AG04449 (cell line): Measurements from ENCODE around the gene PIGBOS1.

ENCODE experiments used
- CTCF ChIA-PET: fragments of 350-600 bp; formaldehyde crosslinking; extraction: SDS; loops from one replicate; lab custom pipeline; 2021; ENCODE audit warnings: antibody characterized with exemption; lab: Yijun Ruan, JAX
- POLR2A ChIA-PET: fragments of 400-600, 350-600 bp; formaldehyde crosslinking; extraction: SDS; loops from one replicate; lab custom pipeline; 2020; ENCODE audit warnings: antibody characterized with exemption, inconsistent platforms; lab: Yijun Ruan, JAX
- DNase-seq: peaks from one replicate; pipeline ENCODE4 v3.0.0-alpha.2; 2010; ENCODE audit warnings: low read depth, low spot score
- H3K4me3 ChIP-seq: 2 replicates; pipeline ENCODE4 v1.5.1; 2011; ENCODE audit warnings: low read depth, mild to moderate bottlenecking, control low read depth, low read length
- CTCF ChIP-seq: IDR thresholded peaks from one replicate; pipeline ENCODE4 v1.5.1; 2011; ENCODE audit warnings: mild to moderate bottlenecking, moderate library complexity, low read length, control low read depth, inconsistent platforms; ENCODE audit not compliant: insufficient read depth; ENCODE audit errors: missing control alignments

The PIGBOS1 gene

GRCh38 chr15:55357774-55358173 lies 38.9 kb upstream of the PIGBOS1 start:
- TF ChIP-seq CTCF: no peak
- DNase-seq: no peak
- no peak overlapping the region for H3K4me3 ChIP-seq
- CTCF ChIA-PET: interaction anchor here (1.0 to 2.9 kb wide), 3 partner anchors 13 to 81 kb away, joined by 4 to 10 read pairs (median 4); no protein-coding TSS in a partner anchor
- POLR2A ChIA-PET: no interaction called here

- H3K4me3 ChIP-seq: no peak overlapping the region
- ChIA-PET POLR2A (no interaction called here), CTCF (interaction anchor here (1.8 kb wide), 1 partner anchor 13 kb away, joined by 4 read pairs; no protein-coding TSS in a partner anchor)
- no peak for TF ChIP-seq CTCF
- no peak for DNase-seq
These were observed 38.2 kb upstream of the PIGBOS1 start for GRCh38 chr15:55356985-55357585.

- TF ChIP-seq CTCF: no peak
- no peak overlapping the region for H3K4me3 ChIP-seq
- CTCF ChIA-PET: no interaction called here
- POLR2A ChIA-PET: no interaction called here
- no peak for DNase-seq
These were observed 34.1 kb upstream of the PIGBOS1 start for GRCh38 chr15:55353025-55353424.

- POLR2A ChIA-PET: no interaction called here
- CTCF ChIA-PET: no interaction called here
- no peak for DNase-seq
- H3K4me3 ChIP-seq: no peak overlapping the region
- TF ChIP-seq CTCF: no peak
These were observed 30.4 kb upstream of the PIGBOS1 start for GRCh38 chr15:55349282-55349681.

GRCh38 chr15:55348281-55348778 lies 29.4 kb upstream of the PIGBOS1 start:
- no peak for TF ChIP-seq CTCF
- ChIA-PET CTCF (no interaction called here), POLR2A (no interaction called here)
- H3K4me3 ChIP-seq: no peak overlapping the region
- no peak for DNase-seq

- H3K4me3 ChIP-seq: no peak overlapping the region
- CTCF ChIA-PET: interaction anchor here (1.3 to 2.0 kb wide), 2 partner anchors 13 to 95 kb away, joined by 4 read pairs; no protein-coding TSS in a partner anchor
- POLR2A ChIA-PET: no interaction called here
- TF ChIP-seq CTCF: no peak
- DNase-seq: no peak
These were observed 25.3 kb upstream of the PIGBOS1 start for GRCh38 chr15:55344206-55344605.
